WTC11 (cell line): ENCODE data around the gene GPR162. TPM values are rescaled to one million over a fixed set of nuclear protein-coding genes. Genes with fewer than 3 reads are reported as not detected.

ENCODE experiments used
- ATAC-seq: fragments of 200-7000 bp; cut with Tn5 transposase; 2 replicates; pipeline ENCODE4 v1.10.0; 2021; ENCODE audit warnings: mild to moderate bottlenecking, moderate library complexity
- CTCF ChIA-PET: fragments of 300-600 bp; sonication (Branson Sonifier 250); formaldehyde crosslinking; loops from one replicate; lab custom pipeline; 2021; ENCODE audit warnings: antibody characterized with exemption; lab: Charles Lee
- POLR2A ChIA-PET: fragments of 350-600 bp; sonication (Branson Sonifier 250); formaldehyde crosslinking; loops from one replicate; lab custom pipeline; 2021; ENCODE audit warnings: antibody characterized with exemption; lab: Charles Lee
- DNase-seq: peaks from one replicate; pipeline ENCODE4 v3.0.0; 2021; ENCODE audit warnings: low spot score
- H3K27ac Mint-ChIP-seq: 2 replicates; pipeline ENCODE4 v1.8.0; 2021; ENCODE audit warnings: mixed read lengths
- H3K27me3 Mint-ChIP-seq: 2 replicates; pipeline ENCODE4 v1.8.0; 2021; ENCODE audit warnings: low read depth, mild to moderate bottlenecking, moderate library complexity, mixed read lengths
- H3K36me3 Mint-ChIP-seq: 2 replicates; pipeline ENCODE4 v1.8.0; 2021; ENCODE audit warnings: mixed read lengths
- H3K4me1 Mint-ChIP-seq: 2 replicates; pipeline ENCODE4 v1.8.0; 2022; ENCODE audit warnings: mixed read lengths
- H3K4me3 Mint-ChIP-seq: 2 replicates; pipeline ENCODE4 v1.8.0; 2021; ENCODE audit warnings: mild to moderate bottlenecking, moderate library complexity, mixed read lengths
- H3K9me3 Mint-ChIP-seq: 2 replicates; pipeline ENCODE4 v1.8.0; 2021; ENCODE audit warnings: mixed read lengths
- AR ChIP-seq: fragments of 250-450 bp; sonication (Bioruptor Pico); IDR thresholded peaks from 2 replicates; pipeline ENCODE4 v1.9.0; 2021; ENCODE audit warnings: mild to moderate bottlenecking
- E2F4 ChIP-seq: sonication (generic); formaldehyde crosslinking; IDR thresholded peaks from 2 replicates; pipeline ENCODE4 v1.8.1; 2022; ENCODE audit warnings: low read depth, mild to moderate bottlenecking, moderate library complexity, missing genetic modification reagents, borderline replicate concordance
- ERG ChIP-seq: fragments of 250-450 bp; sonication (Bioruptor Pico); IDR thresholded peaks from 2 replicates; pipeline ENCODE4 v1.8.0; 2021; ENCODE audit warnings: mild to moderate bottlenecking
- FOXP4 ChIP-seq: sonication (generic); formaldehyde crosslinking; IDR thresholded peaks from 2 replicates; pipeline ENCODE4 v1.8.0; 2022; ENCODE audit warnings: mild to moderate bottlenecking, missing genetic modification reagents
- GABPB1 ChIP-seq: sonication (generic); formaldehyde crosslinking; IDR thresholded peaks from 2 replicates; pipeline ENCODE4 v1.8.1; 2023; ENCODE audit warnings: mild to moderate bottlenecking, missing genetic modification reagents
- MXD4 ChIP-seq: fragments of 250-450 bp; sonication (Bioruptor Pico); IDR thresholded peaks from 2 replicates; pipeline ENCODE4 v1.8.0; 2021; ENCODE audit warnings: mild to moderate bottlenecking, moderate library complexity, borderline replicate concordance
- PREB ChIP-seq: sonication (generic); formaldehyde crosslinking; IDR thresholded peaks from 2 replicates; pipeline ENCODE4 v1.8.1; 2022; ENCODE audit warnings: mild to moderate bottlenecking, missing genetic modification reagents, moderate library complexity, borderline replicate concordance
- ZNF121 ChIP-seq: sonication (generic); formaldehyde crosslinking; IDR thresholded peaks from 2 replicates; pipeline ENCODE4 v1.8.0; 2023; ENCODE audit warnings: missing genetic modification reagents
- ZNF396 ChIP-seq: fragments of 250-450 bp; sonication (Bioruptor Pico); IDR thresholded peaks from 2 replicates; pipeline ENCODE4 v1.8.0; 2021; ENCODE audit warnings: mild to moderate bottlenecking, moderate library complexity, borderline replicate concordance
- ZNF416 ChIP-seq: fragments of 250-450 bp; sonication (Bioruptor Pico); IDR thresholded peaks from 2 replicates; pipeline ENCODE4 v1.9.0; 2021; ENCODE audit warnings: mild to moderate bottlenecking, inconsistent platforms
- ZNF425 ChIP-seq: fragments of 250-450 bp; sonication (Bioruptor Pico); conservative IDR thresholded peaks from 2 replicates; pipeline ENCODE4 v1.9.0; 2021; ENCODE audit warnings: mild to moderate bottlenecking
- ZNF512 ChIP-seq: sonication (generic); formaldehyde crosslinking; IDR thresholded peaks from 2 replicates; pipeline ENCODE4 v1.8.1; 2022; ENCODE audit warnings: missing genetic modification reagents, borderline replicate concordance
- ZSCAN18 ChIP-seq: fragments of 250-450 bp; sonication (Bioruptor Pico); IDR thresholded peaks from 2 replicates; pipeline ENCODE4 v2.1.2; 2022; ENCODE audit warnings: mild to moderate bottlenecking, moderate library complexity
- total RNA-seq: library from RNA; stranded (reverse); gene quantifications from 3 replicates; pipeline ENCODE4 v1.2.3, GENCODE V29; 2021

GPR162 gene
- total RNA-seq, 1 experiment from 2014 or later = 7.3 TPM

- Mint-ChIP-seq H3K4me3 (peak overlapping the region; percentile 46), H3K4me1 (peaks cover 61% of the 10 kb centered on the region), H3K27me3 (peaks cover 66% of the 10 kb centered on the region), H3K36me3 (peaks cover 5% of the 10 kb centered on the region), H3K9me3 (no peaks in the 10 kb centered on the region), H3K27ac (no peak overlapping the region)
- ChIA-PET POLR2A (interaction anchor here (0.6 to 1.6 kb wide), 4 partner anchors 8 to 49 kb away, joined by 3 to 9 read pairs (median 4); partner anchors contain the start of genes MLF2 and PTMS), CTCF (interaction anchor here (0.6 to 10.5 kb wide), 11 partner anchors 8 to 216 kb away, joined by 3 to 110 read pairs (median 5); partner anchors contain the start of genes CDCA3, MLF2, P3H3 and PTMS)
- DNase-seq (no peak), ATAC-seq (no peak)
- no peak for TF ChIP-seq ZNF416 (CRISPR knock-in tag)
- no peak for TF ChIP-seq ZNF396 (CRISPR knock-in tag)
- TF ChIP-seq ZNF425 = no peak
- TF ChIP-seq PREB (CRISPR knock-in tag) = no peak
- no peak for TF ChIP-seq FOXP4 (CRISPR knock-in tag)
- no peak for TF ChIP-seq GABPB1 (CRISPR knock-in tag)
- TF ChIP-seq ZNF121 (CRISPR knock-in tag) = peak; percentile 65; the same call in 1 of the 2 replicates
Observed at GRCh38 chr12:6774499-6775062, 47.0 kb upstream of the GPR162 start.

GRCh38 chr12:6775185-6776174, 46.1 kb upstream of the GPR162 start:
- Mint-ChIP-seq H3K4me3 (0 out of 2 replicates have a peak overlapping the region, but pooled peaks have one; percentile 46), H3K9me3 (no peaks in the 10 kb centered on the region), H3K4me1 (peaks cover 56% of the 10 kb centered on the region), H3K27ac (no peak overlapping the region), H3K27me3 (peaks cover 66% of the 10 kb centered on the region), H3K36me3 (peaks cover 5% of the 10 kb centered on the region)
- CTCF ChIA-PET = interaction anchor here (0.7 to 10.5 kb wide), 5 partner anchors 9 to 155 kb away, joined by 3 to 110 read pairs (median 47); partner anchors contain the start of genes MLF2, P3H3 and PTMS
- DNase-seq = no peak
- ATAC-seq = no peak
- POLR2A ChIA-PET = interaction anchor here (1.3 to 1.6 kb wide), 2 partner anchors 9 to 21 kb away, joined by 3 to 9 read pairs; partner anchors contain the start of gene PTMS
- TF ChIP-seq E2F4 = no peak
- no peak for TF ChIP-seq ERG
- no peak for TF ChIP-seq ZSCAN18 (CRISPR knock-in tag)
- no peak for TF ChIP-seq AR
- no peak for TF ChIP-seq ZNF512
- TF ChIP-seq MXD4 = no peak
- TF ChIP-seq ZNF416 (CRISPR knock-in tag) = no peak
